ENCODE measurements around the gene OR2F1.

Gene OR2F1

DNA sequence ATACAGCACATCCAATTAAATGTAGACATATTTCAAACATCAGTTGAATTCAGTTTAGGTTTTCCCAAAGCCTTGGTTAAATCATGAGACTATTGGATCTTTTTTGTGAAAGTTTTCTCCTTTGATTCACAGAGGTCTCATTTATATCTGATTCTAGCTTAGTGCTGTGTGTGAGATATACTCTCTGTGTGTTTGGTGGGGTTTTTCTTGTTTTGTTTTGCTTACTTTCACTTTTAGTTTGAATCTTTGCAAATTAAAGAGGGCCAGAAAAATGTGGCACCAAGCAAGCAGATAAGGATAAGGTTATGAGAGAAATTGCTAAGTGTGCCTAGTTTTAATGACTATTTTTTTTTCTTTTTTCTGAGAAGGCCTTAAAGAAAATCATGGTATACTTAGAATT lies 32.9 kb downstream of the OR2F1 start:
- no peak overlapping the region for H3K4me3 ChIP-seq (ENCODE audit: low read length)
- TF ChIP-seq, protein P1, sequence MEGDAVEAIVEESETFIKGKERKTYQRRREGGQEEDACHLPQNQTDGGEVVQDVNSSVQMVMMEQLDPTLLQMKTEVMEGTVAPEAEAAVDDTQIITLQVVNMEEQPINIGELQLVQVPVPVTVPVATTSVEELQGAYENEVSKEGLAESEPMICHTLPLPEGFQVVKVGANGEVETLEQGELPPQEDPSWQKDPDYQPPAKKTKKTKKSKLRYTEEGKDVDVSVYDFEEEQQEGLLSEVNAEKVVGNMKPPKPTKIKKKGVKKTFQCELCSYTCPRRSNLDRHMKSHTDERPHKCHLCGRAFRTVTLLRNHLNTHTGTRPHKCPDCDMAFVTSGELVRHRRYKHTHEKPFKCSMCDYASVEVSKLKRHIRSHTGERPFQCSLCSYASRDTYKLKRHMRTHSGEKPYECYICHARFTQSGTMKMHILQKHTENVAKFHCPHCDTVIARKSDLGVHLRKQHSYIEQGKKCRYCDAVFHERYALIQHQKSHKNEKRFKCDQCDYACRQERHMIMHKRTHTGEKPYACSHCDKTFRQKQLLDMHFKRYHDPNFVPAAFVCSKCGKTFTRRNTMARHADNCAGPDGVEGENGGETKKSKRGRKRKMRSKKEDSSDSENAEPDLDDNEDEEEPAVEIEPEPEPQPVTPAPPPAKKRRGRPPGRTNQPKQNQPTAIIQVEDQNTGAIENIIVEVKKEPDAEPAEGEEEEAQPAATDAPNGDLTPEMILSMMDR (conservative IDR thresholded peaks at IDR 0.05; ENCODE audit: low read length): no peak
- DNase-seq (ENCODE audit: low read depth): no peak

DNA sequence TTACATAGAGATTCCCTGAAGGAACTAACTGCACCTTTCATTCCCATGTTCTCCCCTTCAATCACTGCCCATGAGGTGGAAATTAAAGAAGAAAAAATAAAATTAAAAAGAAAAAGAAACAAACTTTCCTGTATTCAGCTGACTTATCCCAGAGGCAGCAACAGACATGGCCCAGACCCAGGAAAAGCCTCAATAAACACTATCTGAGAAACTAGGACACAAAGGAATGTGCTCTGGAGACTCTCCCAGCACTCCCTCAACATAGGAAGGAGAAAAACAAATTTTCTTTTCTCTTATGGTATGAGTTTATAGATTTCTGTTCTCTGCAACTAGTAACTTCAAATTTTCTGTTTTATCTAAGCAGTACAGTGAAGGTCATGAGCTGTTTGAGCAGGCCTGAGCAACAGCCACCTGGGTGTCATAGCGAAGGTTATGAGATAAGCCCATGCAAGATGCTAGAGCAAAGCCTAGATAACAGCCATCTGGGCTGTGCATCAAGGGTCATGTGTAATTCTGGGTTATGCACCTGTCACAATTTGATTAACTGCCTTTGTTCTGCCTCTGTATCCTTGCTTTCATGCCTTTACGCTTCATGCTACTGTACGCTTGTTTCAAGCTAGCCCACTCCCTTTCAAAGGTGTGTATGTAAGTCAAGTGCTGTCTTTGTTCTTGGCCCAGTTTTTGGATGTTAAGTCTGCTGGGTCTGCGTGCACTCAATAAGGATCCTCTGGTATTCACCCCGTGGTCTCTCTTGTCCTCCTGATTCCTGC lies 34.5 kb downstream of the OR2F1 start:
- TF ChIP-seq, protein P1 (conservative IDR thresholded peaks at IDR 0.05; ENCODE audit: low read length): no peak
- H3K4me3 ChIP-seq (ENCODE audit: low read length): no peak overlapping the region
- peak; percentile 49 for DNase-seq (ENCODE audit: low read depth)

DNA sequence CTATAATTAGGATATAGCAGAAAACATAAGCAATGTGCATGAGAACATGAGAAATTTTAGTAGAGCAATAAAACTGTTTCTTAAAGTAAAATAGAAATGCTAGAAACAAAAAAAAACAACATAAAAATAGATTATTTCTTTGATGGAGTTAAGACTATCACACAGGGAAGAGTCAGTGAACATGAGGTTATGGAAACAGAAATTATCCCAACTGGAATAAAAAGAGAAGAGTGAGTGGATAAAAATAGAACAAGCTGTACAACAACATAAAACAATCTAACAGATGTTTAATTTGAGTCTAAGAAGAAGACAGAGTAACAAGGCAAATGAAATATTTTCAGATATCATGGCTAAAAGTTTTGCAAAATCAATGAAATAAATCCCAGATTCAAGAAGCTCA lies 38.0 kb downstream of the OR2F1 start:
- DNase-seq (ENCODE audit: low read depth): no peak
- no peak overlapping the region for H3K4me3 ChIP-seq (ENCODE audit: low read length)
- TF ChIP-seq, protein P1 (conservative IDR thresholded peaks at IDR 0.05; ENCODE audit: low read length): no peak

DNA sequence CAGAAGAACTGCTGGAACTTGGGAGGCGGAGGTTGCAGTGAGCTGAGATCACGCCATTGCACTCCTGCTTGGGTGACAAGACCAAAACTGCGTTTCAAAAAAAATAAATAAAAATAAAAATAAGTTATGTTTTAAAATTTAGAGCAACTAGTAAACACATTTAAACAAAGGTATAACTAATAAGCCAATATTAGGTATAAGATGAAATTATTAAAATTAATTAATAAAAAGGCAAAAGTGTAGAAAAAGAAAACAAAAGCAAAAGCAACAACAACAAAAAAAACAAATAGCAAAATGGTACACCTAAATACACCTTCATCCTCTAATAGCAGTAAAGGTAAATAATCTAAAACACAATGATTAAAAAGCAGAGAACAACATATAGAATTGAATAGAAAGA lies 39.3 kb downstream of the OR2F1 start:
- H3K4me3 ChIP-seq (ENCODE audit: low read length): no peak overlapping the region
- no peak for DNase-seq (ENCODE audit: low read depth)
- TF ChIP-seq, protein P1 (conservative IDR thresholded peaks at IDR 0.05; ENCODE audit: low read length): no peak

DNA sequence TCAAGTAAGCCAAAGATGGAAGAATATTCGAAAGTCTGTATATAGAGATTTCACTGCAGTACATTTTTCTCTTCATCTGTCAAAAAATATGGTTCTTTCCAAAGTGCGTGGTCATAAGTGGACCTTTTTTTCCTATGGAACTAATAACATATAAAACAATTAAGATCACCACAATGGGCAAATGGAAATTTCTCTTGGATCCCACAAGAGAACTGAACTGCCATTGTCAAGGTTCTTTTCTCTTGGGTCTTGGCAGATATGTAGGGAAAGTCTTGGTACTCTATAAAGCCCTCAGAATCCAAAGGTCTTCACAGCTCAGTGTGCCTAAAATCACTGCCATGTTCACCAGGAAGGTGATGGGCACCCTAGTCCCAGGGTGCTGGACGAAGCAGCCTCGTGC lies 45.4 kb downstream of the OR2F1 start, which contains the start of gene OR6B1:
Gene OR6B1, plus strand, starts transcription at position 301 of the 400 bp plus-strand sequence. CDS start 3,677 bp downstream, outside the sequence.
- no peak within 1 kb of the TSS for H3K4me3 ChIP-seq (ENCODE audit: low read length)
- TF ChIP-seq, protein P1 (conservative IDR thresholded peaks at IDR 0.05; ENCODE audit: low read length): no peak

DNA sequence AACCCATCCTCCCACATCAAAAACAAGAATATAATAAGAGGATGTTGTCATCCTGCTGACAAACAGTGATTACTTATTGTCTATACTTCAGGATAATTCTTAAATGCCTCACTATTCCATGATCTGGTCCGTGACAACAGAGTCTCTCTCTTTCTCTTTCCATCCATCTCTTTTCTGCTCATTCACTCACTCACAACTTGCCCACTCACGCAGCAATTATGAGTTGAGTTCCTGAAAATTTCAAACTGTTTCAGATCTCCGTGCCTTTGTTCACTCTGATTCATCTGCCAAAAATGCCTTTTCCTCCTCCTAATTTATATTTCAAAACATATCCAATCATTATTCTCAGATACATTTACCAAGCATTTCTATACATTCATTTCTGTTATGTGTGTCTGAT lies 46.9 kb downstream of the OR2F1 start:
- TF ChIP-seq, protein P1 (conservative IDR thresholded peaks at IDR 0.05; ENCODE audit: low read length): no peak
- DNase-seq (ENCODE audit: low read depth): no peak
- no peak overlapping the region for H3K4me3 ChIP-seq (ENCODE audit: low read length)

More for the DNA sequence above, 45.4 kb downstream of the OR2F1 start, which contains the start of gene OR6B1:
- no peak for DNase-seq (ENCODE audit: low read depth)

DNA sequence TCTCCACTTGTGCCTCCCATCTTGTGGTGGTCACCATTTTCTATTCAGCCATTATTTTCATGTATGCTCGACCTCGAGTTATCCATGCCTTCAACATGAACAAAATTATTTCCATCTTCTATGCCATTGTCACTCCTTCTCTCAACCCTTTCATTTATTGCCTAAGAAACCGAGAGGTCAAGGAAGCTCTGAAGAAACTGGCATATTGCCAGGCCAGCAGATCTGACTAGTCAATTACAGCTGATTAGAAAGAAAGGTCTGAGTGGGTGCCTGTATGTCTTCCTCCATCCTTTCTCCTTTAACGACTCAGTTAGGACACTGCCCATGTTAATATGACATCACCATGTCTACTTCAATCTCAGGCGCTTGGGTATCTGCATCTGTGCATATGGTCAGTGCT lies 50.1 kb downstream of the OR2F1 start:
- TF ChIP-seq, protein P1 (conservative IDR thresholded peaks at IDR 0.05; ENCODE audit: low read length): no peak
- H3K4me3 ChIP-seq (ENCODE audit: low read length): no peak overlapping the region
- no peak for DNase-seq (ENCODE audit: low read depth)
